Mesenchymal stem cell (in vitro differentiated cells and primary cell): Measurements from ENCODE around the gene CDC42EP3.

Source experiments
- DNase-seq: peaks from one replicate; pipeline ENCODE4 v3.0.0-alpha.2; 2013
- H2AFZ ChIP-seq: one replicate; pipeline ENCODE4 v1.6.1; 2013; ENCODE audit warnings: low read depth, mild to moderate bottlenecking, control low read depth, inconsistent platforms, low read length, moderate library complexity
- H2AK5ac ChIP-seq: 2 replicates; pipeline ENCODE4 v1.6.1; 2013; ENCODE audit warnings: low read length, moderate library complexity, mild to moderate bottlenecking, inconsistent platforms; ENCODE audit not compliant: severe bottlenecking
- H2BK120ac ChIP-seq: one replicate; pipeline ENCODE4 v1.6.1; 2013; ENCODE audit warnings: low read depth, mild to moderate bottlenecking, inconsistent platforms, low read length, moderate library complexity
- H2BK12ac ChIP-seq, 2 experiments: one replicate each; pipeline ENCODE4 v1.6.1; 2013; ENCODE audit warnings: inconsistent platforms in 2 of 2, low read length in 2 of 2, mild to moderate bottlenecking in 2 of 2, moderate library complexity in 2 of 2, control low read depth in 1 of 2
- H2BK15ac ChIP-seq: one replicate; pipeline ENCODE4 v1.6.1; 2013; ENCODE audit warnings: mild to moderate bottlenecking, low read depth, inconsistent platforms; ENCODE audit not compliant: poor library complexity, severe bottlenecking
- H2BK5ac ChIP-seq: 2 replicates; pipeline ENCODE4 v1.6.1; 2013; ENCODE audit warnings: low read depth, mild to moderate bottlenecking, low read length, control low read depth, inconsistent platforms; ENCODE audit not compliant: poor library complexity, severe bottlenecking
- H3K14ac ChIP-seq, 2 experiments: one replicate each; pipeline ENCODE4 v1.6.1; 2013; ENCODE audit warnings: inconsistent platforms in 2 of 2, low read length in 2 of 2, control low read depth in 1 of 2, mild to moderate bottlenecking in 1 of 2, moderate library complexity in 1 of 2
- H3K18ac ChIP-seq, 2 experiments: one replicate each; pipeline ENCODE4 v1.6.1; 2013; ENCODE audit warnings: inconsistent platforms in 2 of 2, low read length in 2 of 2, control low read depth in 1 of 2, low read depth in 1 of 2, mild to moderate bottlenecking in 1 of 2
- H3K23ac ChIP-seq, 2 experiments: one replicate each; pipeline ENCODE4 v1.6.1; 2013; ENCODE audit warnings: inconsistent platforms in 2 of 2, low read length in 2 of 2, mild to moderate bottlenecking in 2 of 2, moderate library complexity in 2 of 2, control low read depth in 1 of 2
- H3K27ac ChIP-seq: 2 replicates; pipeline ENCODE4 v1.5.1; 2013; ENCODE audit warnings: mild to moderate bottlenecking, moderate library complexity, low read length, control low read depth, inconsistent platforms; ENCODE audit not compliant: poor library complexity, severe bottlenecking
- H3K27me3 ChIP-seq, 2 experiments: 2 replicates each; pipeline versions ENCODE4 v1.6.1 to v1.7.0; 2013; ENCODE audit warnings: low read length in 2 of 2, mild to moderate bottlenecking in 2 of 2, moderate library complexity in 2 of 2, control low read depth in 1 of 2, inconsistent platforms in 1 of 2; ENCODE audit not compliant: control insufficient read depth in 1 of 2, insufficient read depth in 1 of 2
- H3K36me3 ChIP-seq, 2 experiments: 2 replicates each; pipeline versions ENCODE4 v1.6.1 to v1.7.0; 2013; ENCODE audit warnings: low read length in 2 of 2, control low read depth in 1 of 2, inconsistent platforms in 1 of 2, low read depth in 1 of 2, mild to moderate bottlenecking in 1 of 2; ENCODE audit not compliant: insufficient read depth in 2 of 2, control insufficient read depth in 1 of 2
- H3K4ac ChIP-seq, 2 experiments: one replicate each; pipeline ENCODE4 v1.6.1; 2013; ENCODE audit warnings: inconsistent platforms in 2 of 2, low read length in 2 of 2, mild to moderate bottlenecking in 2 of 2, moderate library complexity in 2 of 2, control low read depth in 1 of 2, low read depth in 1 of 2
- H3K4me1 ChIP-seq: 2 replicates; pipeline ENCODE4 v1.6.1; 2013; ENCODE audit warnings: low read depth, low read length, control low read depth; ENCODE audit not compliant: control insufficient read depth, insufficient read depth
- H3K4me2 ChIP-seq: 2 replicates; pipeline ENCODE4 v1.6.1; 2013; ENCODE audit warnings: low read length, mild to moderate bottlenecking, inconsistent platforms; ENCODE audit not compliant: poor library complexity, severe bottlenecking
- H3K4me3 ChIP-seq, 2 experiments: 2 replicates each; pipeline versions ENCODE4 v1.5.1 to v1.7.0; 2013; ENCODE audit warnings: low read length in 2 of 2, mild to moderate bottlenecking in 2 of 2, control low read depth in 1 of 2, low read depth in 1 of 2; ENCODE audit not compliant: insufficient read depth in 1 of 2
- H3K79me1 ChIP-seq: replicated peaks from 2 replicates; pipeline ENCODE4 v1.6.1; 2013; ENCODE audit warnings: mild to moderate bottlenecking, control low read depth, low read length, inconsistent platforms; ENCODE audit not compliant: poor library complexity, severe bottlenecking
- H3K9ac ChIP-seq: 2 replicates; pipeline ENCODE4 v1.7.0; 2013; ENCODE audit warnings: mild to moderate bottlenecking, low read length, moderate library complexity
- H3K9me3 ChIP-seq: 2 replicates; pipeline ENCODE4 v1.7.0; 2013; ENCODE audit warnings: mild to moderate bottlenecking, low read length; ENCODE audit not compliant: control insufficient read depth
- H4K8ac ChIP-seq: one replicate; pipeline ENCODE4 v1.6.1; 2013; ENCODE audit warnings: inconsistent platforms, mild to moderate bottlenecking, low read length, moderate library complexity
- H4K91ac ChIP-seq: one replicate; pipeline ENCODE4 v1.6.1; 2013; ENCODE audit warnings: mild to moderate bottlenecking, low read length, inconsistent platforms
- WGBS: methylation state at CpG from one replicate; pipeline ENCODE4 v1.1.7; 2013; ENCODE audit warnings: mixed read lengths; 5-methylcytosine and 5-hydroxymethylcytosine counted together

Gene CDC42EP3

GRCh38 chr2:37683241-37683640 is 11.8 kb upstream of the CDC42EP3 start:
- no peak overlapping the region for H3K14ac ChIP-seq
- H3K36me3 ChIP-seq = no peaks in the 10 kb centered on the region
- H3K79me1 ChIP-seq = no peaks in the 10 kb centered on the region
- H3K4me2 ChIP-seq = no peak overlapping the region
- peak overlapping the region in 1 of 2 experiments; percentile 75 for H3K4ac ChIP-seq
- peak overlapping the region; percentile 73 for H2BK15ac ChIP-seq
- H3K27me3 ChIP-seq = no peaks in the 10 kb centered on the region
- no peaks in the 10 kb centered on the region for H3K4me1 ChIP-seq
- WGBS = 97% methylated on average over 3 of the region's 3 CpGs
- H2BK12ac ChIP-seq = peak overlapping the region in 1 of 2 experiments; percentile 87
- no peak overlapping the region for H3K27ac ChIP-seq
- DNase-seq = no peak
- no peak overlapping the region for H4K8ac ChIP-seq
- no peak overlapping the region for H2AK5ac ChIP-seq
- no peak overlapping the region for H2BK5ac ChIP-seq
- H2BK120ac ChIP-seq = peak overlapping the region; percentile 82
- peak overlapping the region; percentile 48 for H4K91ac ChIP-seq
- H2AFZ ChIP-seq = no peak overlapping the region
- no peak overlapping the region for H3K9ac ChIP-seq
- H3K4me3 ChIP-seq = no peak overlapping the region
- H3K18ac ChIP-seq = peak overlapping the region in 1 of 2 experiments; percentile 75
- H3K9me3 ChIP-seq = no peaks in the 10 kb centered on the region
- H3K23ac ChIP-seq = no peak overlapping the region

GRCh38 chr2:37682473-37682872 is 11.0 kb upstream of the CDC42EP3 start:
- no peak for DNase-seq
- H2AFZ ChIP-seq = no peak overlapping the region
- WGBS = 67% methylated on average over 3 of the region's 4 CpGs

GRCh38 chr2:37681587-37681986 is 10.1 kb upstream of the CDC42EP3 start:
- no peak overlapping the region for H2AK5ac ChIP-seq
- peak overlapping the region in 1 of 2 experiments; percentile 54 for H3K4ac ChIP-seq
- no peak for DNase-seq
- H4K8ac ChIP-seq = no peak overlapping the region
- H2AFZ ChIP-seq = no peak overlapping the region
- no peak overlapping the region for H2BK15ac ChIP-seq
- H3K4me1 ChIP-seq = no peaks in the 10 kb centered on the region
- H2BK12ac ChIP-seq = peak overlapping the region in 1 of 2 experiments; percentile 45
- no peaks in the 10 kb centered on the region for H3K79me1 ChIP-seq
- H3K9me3 ChIP-seq = no peaks in the 10 kb centered on the region
- no peak overlapping the region for H3K4me2 ChIP-seq
- no peak overlapping the region for H3K4me3 ChIP-seq
- H3K27ac ChIP-seq = no peak overlapping the region
- no peak overlapping the region for H4K91ac ChIP-seq
- no peaks in the 10 kb centered on the region for H3K27me3 ChIP-seq
- no peaks in the 10 kb centered on the region for H3K36me3 ChIP-seq
- H3K9ac ChIP-seq = no peak overlapping the region
- 100% methylated on average over 1 of the region's 1 CpG for WGBS
- no peak overlapping the region for H2BK5ac ChIP-seq
- no peak overlapping the region for H3K14ac ChIP-seq
- no peak overlapping the region for H3K23ac ChIP-seq
- H2BK120ac ChIP-seq = no peak overlapping the region
- peak overlapping the region in 1 of 2 experiments; percentile 61 for H3K18ac ChIP-seq

More at GRCh38 chr2:37682473-37682872, 11.0 kb upstream of the CDC42EP3 start:
- H3K27ac ChIP-seq = no peak overlapping the region
- H3K27me3 ChIP-seq = no peaks in the 10 kb centered on the region
- no peaks in the 10 kb centered on the region for H3K4me1 ChIP-seq
- no peak overlapping the region for H2AK5ac ChIP-seq
- H3K4ac ChIP-seq = no peak overlapping the region
- no peak overlapping the region for H3K4me2 ChIP-seq
- H2BK12ac ChIP-seq = peak overlapping the region; percentile 57 to 79
- no peak overlapping the region for H3K23ac ChIP-seq
- H3K9me3 ChIP-seq = no peaks in the 10 kb centered on the region
- H3K14ac ChIP-seq = no peak overlapping the region
- H2BK120ac ChIP-seq = no peak overlapping the region
- H4K91ac ChIP-seq = no peak overlapping the region
- no peaks in the 10 kb centered on the region for H3K36me3 ChIP-seq
- no peaks in the 10 kb centered on the region for H3K79me1 ChIP-seq
- H2BK5ac ChIP-seq = no peak overlapping the region
- H2BK15ac ChIP-seq = no peak overlapping the region
- H3K4me3 ChIP-seq = no peak overlapping the region
- H4K8ac ChIP-seq = no peak overlapping the region
- H3K9ac ChIP-seq = no peak overlapping the region
- no peak overlapping the region for H3K18ac ChIP-seq

- H4K8ac ChIP-seq = no peak overlapping the region
- H3K14ac ChIP-seq = no peak overlapping the region
- H3K79me1 ChIP-seq = no peaks in the 10 kb centered on the region
- peak; percentile 44 for DNase-seq
- no peak overlapping the region for H3K9ac ChIP-seq
- no peak overlapping the region for H2BK15ac ChIP-seq
- 92% methylated on average over 2 of the region's 2 CpGs for WGBS
- H3K4me2 ChIP-seq = no peak overlapping the region
- H2BK12ac ChIP-seq = no peak overlapping the region
- H3K23ac ChIP-seq = no peak overlapping the region
- H3K4me3 ChIP-seq = no peak overlapping the region
- H3K4me1 ChIP-seq = no peaks in the 10 kb centered on the region
- no peak overlapping the region for H3K27ac ChIP-seq
- no peak overlapping the region for H3K18ac ChIP-seq
- no peak overlapping the region for H2AK5ac ChIP-seq
- H2BK5ac ChIP-seq = no peak overlapping the region
- H3K9me3 ChIP-seq = no peaks in the 10 kb centered on the region
- no peaks in the 10 kb centered on the region for H3K27me3 ChIP-seq
- H3K36me3 ChIP-seq = no peaks in the 10 kb centered on the region
- no peak overlapping the region for H3K4ac ChIP-seq
- no peak overlapping the region for H2BK120ac ChIP-seq
- H4K91ac ChIP-seq = no peak overlapping the region
- H2AFZ ChIP-seq = no peak overlapping the region
These were observed 7.7 kb upstream of the CDC42EP3 start for GRCh38 chr2:37679072-37679695.
